Mucosa of stomach (tissue), 1 donor: ENCODE data around the gene WNT8B.

Source experiments
- H3K27me3 ChIP-seq: one replicate; pipeline ENCODE4 v1.7.0; 2013; ENCODE audit warnings: mild to moderate bottlenecking, low read length; ENCODE audit not compliant: control insufficient read depth, insufficient read depth
- H3K36me3 ChIP-seq: one replicate; pipeline ENCODE4 v1.7.0; 2013; ENCODE audit warnings: low read length; ENCODE audit not compliant: control insufficient read depth, insufficient read depth
- H3K4me1 ChIP-seq: one replicate; pipeline ENCODE4 v1.7.0; 2013; ENCODE audit warnings: mild to moderate bottlenecking, low read length; ENCODE audit not compliant: control insufficient read depth, insufficient read depth
- H3K4me3 ChIP-seq: one replicate; pipeline ENCODE4 v1.7.0; 2013; ENCODE audit warnings: low read length
- H3K9ac ChIP-seq: one replicate; pipeline ENCODE4 v1.7.0; 2013; ENCODE audit warnings: mild to moderate bottlenecking, low read length, moderate library complexity
- H3K9me3 ChIP-seq: one replicate; pipeline ENCODE4 v1.7.0; 2013; ENCODE audit warnings: mild to moderate bottlenecking, low read length, moderate library complexity; ENCODE audit not compliant: control insufficient read depth
- donor health status: Pancreatic carcinoma.

Gene WNT8B

DNA sequence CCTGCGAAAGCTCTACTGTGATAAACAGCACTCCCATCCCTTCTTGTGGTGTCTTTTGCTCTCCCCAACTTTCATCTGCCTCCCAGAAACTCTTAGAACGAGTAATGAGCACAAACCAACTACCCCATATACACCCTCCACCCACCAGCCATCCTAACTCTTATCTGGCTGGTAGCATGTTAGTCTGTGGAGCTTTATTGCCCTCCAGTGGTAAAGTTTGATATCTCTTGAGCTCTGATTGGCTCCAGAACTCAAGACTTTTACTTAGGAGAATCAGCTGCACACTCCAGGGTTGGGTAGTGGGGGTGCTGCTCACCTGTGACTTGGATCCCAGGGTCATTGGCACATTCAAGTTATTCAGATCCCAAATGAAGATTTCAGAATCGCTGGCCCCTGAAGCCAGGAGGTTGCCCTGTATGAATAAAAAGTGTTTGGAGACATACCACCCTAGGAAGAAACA, 45.9 kb downstream of the WNT8B start:
- Histone ChIP-seq H3K9me3 (no peaks in the 10 kb centered on the region), H3K4me1 (peaks cover 16% of the 10 kb centered on the region), H3K4me3 (no peak overlapping the region), H3K9ac (no peak overlapping the region), H3K27me3 (no peaks in the 10 kb centered on the region), H3K36me3 (no peaks in the 10 kb centered on the region)

DNA sequence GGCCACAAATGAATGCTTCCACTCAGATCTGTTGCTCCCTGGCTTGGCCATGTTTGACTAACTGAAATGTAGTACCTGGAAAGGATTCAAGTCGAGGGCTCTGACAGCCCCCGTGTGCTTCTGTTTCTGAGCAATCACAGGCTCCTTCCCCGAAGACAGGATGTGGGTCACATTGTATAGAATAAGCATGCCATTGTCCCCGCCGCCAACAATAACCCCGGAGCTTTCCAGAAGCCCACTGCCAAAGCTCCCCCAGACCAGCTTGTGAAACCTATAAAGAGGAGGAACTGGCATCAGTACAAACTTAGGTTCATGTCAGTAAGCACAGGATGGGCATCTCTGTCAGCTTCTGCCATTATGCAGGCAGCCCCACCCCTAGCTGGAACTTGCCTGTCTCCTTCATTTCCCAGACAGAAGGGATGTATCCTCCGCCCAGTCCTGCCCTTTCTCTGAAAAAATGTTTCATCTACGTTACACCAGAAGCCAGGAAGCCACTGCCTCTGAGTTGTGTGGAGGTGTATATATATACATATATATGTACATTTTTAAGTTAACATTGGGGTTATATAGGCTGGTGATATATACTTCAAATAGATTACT, 46.5 kb downstream of the WNT8B start:
- Histone ChIP-seq H3K36me3 (no peaks in the 10 kb centered on the region), H3K9me3 (no peaks in the 10 kb centered on the region)

DNA sequence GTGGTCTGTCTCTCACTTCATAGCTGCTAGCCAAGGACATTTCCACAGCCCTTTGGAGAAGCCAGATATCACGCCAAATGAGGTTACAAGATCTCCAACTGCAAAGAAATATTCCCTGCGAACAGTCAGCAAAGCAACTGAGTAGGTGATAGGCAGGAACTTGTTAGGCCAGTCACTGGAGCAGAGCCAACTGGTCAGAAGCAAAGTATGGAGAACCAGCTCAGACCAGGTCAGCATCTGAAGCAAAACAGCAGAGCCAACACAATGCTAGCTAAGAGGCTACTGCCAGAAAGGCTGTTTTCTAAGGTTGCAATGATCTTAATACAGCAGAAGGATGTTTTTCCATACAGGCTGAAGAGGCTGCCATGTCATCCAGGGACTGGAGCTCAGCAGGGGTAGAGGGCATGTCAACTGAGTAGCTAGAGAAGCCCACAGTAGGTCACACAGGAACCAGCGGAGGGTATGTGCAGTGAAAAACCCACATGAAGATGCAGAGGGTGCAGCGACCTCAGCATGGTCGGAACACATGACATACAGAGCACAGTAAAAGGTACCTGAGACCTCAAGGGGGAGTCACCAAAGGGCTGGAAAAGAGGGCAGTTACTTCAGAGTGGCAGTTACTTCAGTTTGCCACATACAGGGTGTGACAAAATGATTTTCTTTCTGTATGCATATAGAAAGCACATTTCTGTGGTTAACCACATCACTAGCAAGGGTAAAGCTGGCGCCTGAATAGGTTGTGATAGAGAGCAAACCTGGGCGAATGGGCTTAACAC, 47.9 kb downstream of the WNT8B start:
- Histone ChIP-seq H3K9me3 (no peaks in the 10 kb centered on the region), H3K4me1 (peaks cover 16% of the 10 kb centered on the region), H3K27me3 (no peaks in the 10 kb centered on the region), H3K4me3 (no peak overlapping the region), H3K36me3 (no peaks in the 10 kb centered on the region), H3K9ac (no peak overlapping the region)

More for the DNA sequence above, 46.5 kb downstream of the WNT8B start:
- H3K27me3 ChIP-seq = no peaks in the 10 kb centered on the region
- peaks cover 16% of the 10 kb centered on the region for H3K4me1 ChIP-seq
- no peak overlapping the region for H3K9ac ChIP-seq
- H3K4me3 ChIP-seq = no peak overlapping the region

DNA sequence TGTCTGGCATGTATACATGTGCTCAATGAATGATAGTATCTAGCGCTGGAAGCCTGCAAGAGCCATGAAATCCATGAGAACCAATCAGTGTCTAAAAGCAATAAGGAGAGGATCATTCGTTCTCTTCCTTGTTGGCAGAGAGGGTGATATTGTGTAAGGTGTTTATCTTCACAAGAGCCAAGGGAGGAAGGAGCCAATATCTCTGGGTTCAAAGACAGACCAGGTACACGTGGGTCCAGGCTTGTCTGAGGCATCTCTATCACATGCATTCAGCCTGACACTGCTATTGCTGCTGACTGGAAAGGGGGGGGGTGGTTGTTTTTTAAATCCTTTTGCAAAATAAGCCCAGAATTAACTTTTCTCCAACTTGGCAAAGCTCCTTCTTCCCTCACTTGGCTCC, 52.8 kb downstream of the WNT8B start:
- Histone ChIP-seq H3K9ac (no peak overlapping the region), H3K36me3 (no peaks in the 10 kb centered on the region), H3K4me1 (peaks cover 18% of the 10 kb centered on the region), H3K27me3 (peaks cover 14% of the 10 kb centered on the region), H3K4me3 (no peak overlapping the region), H3K9me3 (no peaks in the 10 kb centered on the region)

DNA sequence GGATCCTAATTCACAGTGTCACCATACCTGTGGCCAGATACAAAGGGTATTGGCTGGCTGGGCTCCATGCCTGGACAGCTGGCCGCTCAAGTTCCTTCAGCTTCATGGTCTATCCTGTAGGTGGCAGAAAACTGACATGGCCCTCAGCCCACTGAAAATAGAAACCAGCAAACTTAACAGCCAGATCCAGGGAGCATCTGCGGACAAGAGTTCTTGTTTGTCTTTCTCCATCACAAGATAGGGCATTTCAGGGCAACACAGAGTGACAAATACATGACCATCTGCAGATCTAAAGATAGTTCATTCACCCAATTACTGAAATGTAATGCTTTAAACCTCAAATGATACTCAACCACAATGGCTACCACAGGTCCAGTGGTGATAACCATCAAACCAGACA, 54.0 kb downstream of the WNT8B start:
- H3K27me3 ChIP-seq = peaks cover 14% of the 10 kb centered on the region
- H3K4me1 ChIP-seq = peaks cover 13% of the 10 kb centered on the region
- no peak overlapping the region for H3K9ac ChIP-seq
- H3K9me3 ChIP-seq = no peaks in the 10 kb centered on the region
- no peaks in the 10 kb centered on the region for H3K36me3 ChIP-seq
- H3K4me3 ChIP-seq = no peak overlapping the region

DNA sequence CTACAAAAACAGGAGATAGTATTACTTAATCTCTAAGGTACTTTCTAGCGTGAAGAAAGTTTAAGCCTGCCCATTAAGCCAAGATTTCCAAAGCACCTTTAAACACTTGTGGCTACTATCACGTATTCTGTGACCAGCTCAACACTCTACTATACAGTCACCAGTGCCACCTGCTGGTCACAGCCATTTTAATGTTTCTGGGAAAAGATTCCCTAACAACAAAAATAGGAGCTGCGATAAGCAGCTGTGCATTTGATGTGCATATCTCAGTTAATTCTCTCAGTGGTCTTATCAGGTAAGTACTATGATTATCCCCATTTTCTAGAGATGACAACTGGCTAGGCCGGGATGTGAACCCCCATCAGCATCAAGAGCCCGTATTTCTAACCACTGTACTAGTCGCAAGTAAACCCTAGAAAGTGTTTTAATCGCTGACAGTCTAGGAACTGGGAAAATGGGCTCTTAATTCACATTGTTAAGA, 56.0 kb downstream of the WNT8B start:
- Histone ChIP-seq H3K9ac (no peak overlapping the region), H3K36me3 (no peaks in the 10 kb centered on the region), H3K9me3 (no peaks in the 10 kb centered on the region), H3K27me3 (peaks cover 14% of the 10 kb centered on the region), H3K4me1 (peaks cover 13% of the 10 kb centered on the region), H3K4me3 (no peak overlapping the region)

DNA sequence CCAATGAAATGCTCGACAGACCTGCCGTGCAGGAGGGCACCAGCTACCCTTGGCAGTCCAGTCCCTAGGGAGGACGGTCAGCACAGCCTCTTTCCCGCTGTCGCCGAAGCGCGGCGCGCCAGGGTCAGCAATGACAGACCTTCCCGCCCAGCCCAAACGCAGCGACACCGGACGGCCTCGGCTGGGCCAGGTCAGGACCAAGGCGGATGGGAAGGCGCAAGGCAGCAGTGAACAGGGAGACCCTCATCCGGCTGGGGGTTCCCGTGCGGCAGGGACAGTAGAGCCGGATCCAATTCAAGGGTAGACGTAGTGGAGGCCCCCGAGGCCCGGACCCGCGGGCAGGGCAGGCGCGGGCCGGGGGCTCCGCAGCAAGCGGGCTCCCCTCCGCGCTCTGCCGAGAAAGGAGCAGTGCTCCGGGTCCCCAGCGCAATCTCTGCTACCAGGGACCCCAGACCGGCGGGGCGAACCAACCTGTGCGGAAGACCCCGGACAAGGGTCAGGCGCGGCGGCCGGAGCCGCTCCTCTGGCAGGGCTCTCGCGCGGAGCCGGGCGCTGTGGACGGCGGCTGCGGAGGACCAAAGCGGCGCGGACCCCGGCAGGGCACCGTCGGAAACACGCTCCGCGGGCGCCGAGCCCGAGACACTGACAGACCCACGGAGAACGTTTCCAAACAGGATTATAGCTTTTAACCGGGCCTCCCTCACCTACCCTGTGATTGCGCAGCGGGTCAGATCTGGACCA, 56.7 kb downstream of the WNT8B start, which contains the start of gene SEC31B:
Gene SEC31B (minus strand): TSS at position 551 of the 741 bp plus-strand sequence. CDS start 2,909 bp downstream, outside the sequence.
- Histone ChIP-seq H3K9ac (peak within 1 kb of the TSS; percentile 63), H3K36me3 (no peaks in the 10 kb centered on the region), H3K9me3 (no peaks in the 10 kb centered on the region), H3K27me3 (peaks cover 14% of the 10 kb centered on the region), H3K4me3 (no peak within 1 kb of the TSS), H3K4me1 (peaks cover 13% of the 10 kb centered on the region)

DNA sequence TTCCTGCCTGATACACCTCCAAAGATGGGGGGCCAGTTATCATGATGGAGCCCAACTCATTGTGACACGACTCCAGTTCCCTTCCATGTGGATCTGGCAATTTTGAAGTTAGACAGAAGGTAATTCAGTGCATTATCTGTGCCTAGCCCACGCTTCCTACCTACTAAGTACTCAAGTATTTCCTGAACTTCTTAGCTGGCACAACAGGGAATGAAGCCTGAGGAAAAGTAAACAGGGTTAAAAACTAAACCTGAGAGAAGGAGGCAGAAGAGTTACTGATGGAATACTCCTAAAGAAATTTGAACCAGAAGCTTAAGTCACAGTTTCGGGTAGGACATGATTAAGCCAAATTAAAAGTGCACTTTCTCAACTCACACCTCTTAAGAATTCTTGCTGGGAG, 58.0 kb downstream of the WNT8B start:
- H3K27me3 ChIP-seq = peaks cover 14% of the 10 kb centered on the region
- no peak overlapping the region for H3K4me3 ChIP-seq
- no peaks in the 10 kb centered on the region for H3K9me3 ChIP-seq
- H3K9ac ChIP-seq = no peak overlapping the region
- H3K36me3 ChIP-seq = no peaks in the 10 kb centered on the region
- peaks cover 13% of the 10 kb centered on the region for H3K4me1 ChIP-seq

DNA sequence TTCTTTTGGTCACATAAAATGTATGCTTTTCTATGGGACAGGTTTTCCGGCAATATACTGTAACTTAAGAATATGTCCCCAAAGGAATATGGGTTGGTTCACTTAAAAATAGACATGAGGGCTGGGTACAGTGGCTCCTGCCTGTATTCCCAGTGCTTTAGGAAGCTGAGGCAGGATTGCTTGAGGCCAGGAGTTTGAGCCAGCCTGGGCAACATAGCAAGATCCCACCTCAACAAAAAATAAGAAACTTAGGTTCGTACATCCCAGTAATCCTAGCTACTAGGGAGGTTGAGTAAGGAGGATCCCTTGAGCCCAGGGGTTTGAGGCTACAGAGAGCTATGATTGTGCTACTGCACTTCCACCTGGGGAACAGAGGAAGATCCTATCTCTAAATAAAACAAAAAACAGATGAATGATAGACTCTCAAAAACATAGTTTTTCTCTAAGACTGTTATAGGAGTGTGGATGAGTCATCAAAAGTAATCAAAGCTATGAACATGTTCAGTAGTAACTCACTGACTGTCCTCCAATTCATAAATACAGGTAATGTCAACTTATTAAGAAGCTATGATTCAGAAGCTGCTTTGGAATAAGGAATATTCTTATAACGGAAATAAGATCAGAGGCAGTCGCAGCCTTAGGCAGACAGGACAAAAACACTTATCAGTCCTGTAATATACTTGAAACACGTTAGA, 59.4 kb downstream of the WNT8B start:
- Histone ChIP-seq H3K27me3 (peaks cover 14% of the 10 kb centered on the region), H3K36me3 (no peaks in the 10 kb centered on the region)

DNA sequence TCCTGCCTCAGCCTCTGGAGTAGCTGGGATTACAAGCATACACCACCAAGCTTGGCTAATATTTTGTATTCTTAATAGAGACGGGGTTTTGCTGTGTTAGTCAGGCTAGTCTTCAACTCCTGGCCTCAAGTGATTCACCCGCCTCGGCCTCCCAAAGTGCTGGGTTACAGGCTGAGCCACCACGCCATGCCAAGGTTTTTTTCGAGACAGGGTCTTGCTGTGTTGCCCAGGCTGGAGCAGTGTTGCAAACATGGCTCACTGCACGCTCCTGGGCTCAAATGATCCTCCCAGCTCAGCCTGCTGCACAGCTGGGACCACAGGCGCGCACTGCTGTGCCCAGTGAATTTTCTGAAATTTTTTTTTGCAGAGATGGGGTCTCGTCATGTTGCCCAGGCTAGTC, 60.1 kb downstream of the WNT8B start:
- H3K4me3 ChIP-seq = no peak overlapping the region
- peaks cover 14% of the 10 kb centered on the region for H3K27me3 ChIP-seq
- H3K36me3 ChIP-seq = no peaks in the 10 kb centered on the region
- no peak overlapping the region for H3K9ac ChIP-seq
- H3K9me3 ChIP-seq = no peaks in the 10 kb centered on the region
- peaks cover 13% of the 10 kb centered on the region for H3K4me1 ChIP-seq

More for the DNA sequence above, 59.4 kb downstream of the WNT8B start:
- H3K9me3 ChIP-seq = no peaks in the 10 kb centered on the region
- H3K9ac ChIP-seq = no peak overlapping the region
- peaks cover 13% of the 10 kb centered on the region for H3K4me1 ChIP-seq
- no peak overlapping the region for H3K4me3 ChIP-seq

DNA sequence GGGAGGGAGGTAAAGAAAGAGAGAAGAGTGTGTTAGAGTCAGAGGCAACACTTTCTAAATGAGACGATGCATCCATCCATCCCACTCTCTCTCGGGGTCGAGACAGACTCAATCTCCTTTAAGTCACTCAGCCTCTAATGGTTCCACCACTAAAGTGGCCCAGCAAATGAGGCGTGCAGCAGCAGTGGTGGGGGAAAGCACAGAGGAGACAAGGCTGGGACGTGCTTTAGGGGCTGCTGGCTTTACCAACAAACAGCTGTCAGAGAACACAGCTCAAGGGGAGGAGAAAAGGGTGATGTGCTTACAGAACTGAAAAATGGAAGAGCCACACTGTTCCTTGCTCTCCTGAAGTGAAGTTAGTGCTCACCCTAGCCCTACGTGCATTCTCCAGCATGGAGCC, 61.4 kb downstream of the WNT8B start:
- Histone ChIP-seq H3K36me3 (no peaks in the 10 kb centered on the region), H3K4me1 (peaks cover 13% of the 10 kb centered on the region), H3K27me3 (peaks cover 10% of the 10 kb centered on the region), H3K9me3 (no peaks in the 10 kb centered on the region), H3K9ac (no peak overlapping the region), H3K4me3 (no peak overlapping the region)
